GM13977 (cell line): ENCODE results near the gene LSS.

Experiments used
- DNase-seq: peaks from one replicate; pipeline ENCODE4 v3.0.0; 2012; ENCODE audit warnings: low spot score
- in situ Hi-C: fragments of 300-500 bp; cut with MboI; formaldehyde crosslinking; loops from one replicate; pipeline ENCODE4 v1.12.0; 2022; ENCODE audit warnings: low sequenced_read_pairs, low pct_unique_long_range_greater_than_20kb, mixed read lengths, inconsistent platforms; ENCODE audit not compliant: unreplicated experiment
- TF ChIP-seq, protein P1 (sequence below): IDR thresholded peaks from 2 replicates; pipeline ENCODE4 v1.5.1; 2012; ENCODE audit warnings: mild to moderate bottlenecking, control low read depth; ENCODE audit not compliant: insufficient read depth; ENCODE audit errors: extremely low read depth, missing control alignments

LSS gene

GRCh38 chr21:46151989-46152926 is 76.3 kb downstream of the LSS start:
- TF ChIP-seq, protein P1, sequence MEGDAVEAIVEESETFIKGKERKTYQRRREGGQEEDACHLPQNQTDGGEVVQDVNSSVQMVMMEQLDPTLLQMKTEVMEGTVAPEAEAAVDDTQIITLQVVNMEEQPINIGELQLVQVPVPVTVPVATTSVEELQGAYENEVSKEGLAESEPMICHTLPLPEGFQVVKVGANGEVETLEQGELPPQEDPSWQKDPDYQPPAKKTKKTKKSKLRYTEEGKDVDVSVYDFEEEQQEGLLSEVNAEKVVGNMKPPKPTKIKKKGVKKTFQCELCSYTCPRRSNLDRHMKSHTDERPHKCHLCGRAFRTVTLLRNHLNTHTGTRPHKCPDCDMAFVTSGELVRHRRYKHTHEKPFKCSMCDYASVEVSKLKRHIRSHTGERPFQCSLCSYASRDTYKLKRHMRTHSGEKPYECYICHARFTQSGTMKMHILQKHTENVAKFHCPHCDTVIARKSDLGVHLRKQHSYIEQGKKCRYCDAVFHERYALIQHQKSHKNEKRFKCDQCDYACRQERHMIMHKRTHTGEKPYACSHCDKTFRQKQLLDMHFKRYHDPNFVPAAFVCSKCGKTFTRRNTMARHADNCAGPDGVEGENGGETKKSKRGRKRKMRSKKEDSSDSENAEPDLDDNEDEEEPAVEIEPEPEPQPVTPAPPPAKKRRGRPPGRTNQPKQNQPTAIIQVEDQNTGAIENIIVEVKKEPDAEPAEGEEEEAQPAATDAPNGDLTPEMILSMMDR = no peak
- in situ Hi-C loops = no loop called here
- DNase-seq = no peak

DNA sequence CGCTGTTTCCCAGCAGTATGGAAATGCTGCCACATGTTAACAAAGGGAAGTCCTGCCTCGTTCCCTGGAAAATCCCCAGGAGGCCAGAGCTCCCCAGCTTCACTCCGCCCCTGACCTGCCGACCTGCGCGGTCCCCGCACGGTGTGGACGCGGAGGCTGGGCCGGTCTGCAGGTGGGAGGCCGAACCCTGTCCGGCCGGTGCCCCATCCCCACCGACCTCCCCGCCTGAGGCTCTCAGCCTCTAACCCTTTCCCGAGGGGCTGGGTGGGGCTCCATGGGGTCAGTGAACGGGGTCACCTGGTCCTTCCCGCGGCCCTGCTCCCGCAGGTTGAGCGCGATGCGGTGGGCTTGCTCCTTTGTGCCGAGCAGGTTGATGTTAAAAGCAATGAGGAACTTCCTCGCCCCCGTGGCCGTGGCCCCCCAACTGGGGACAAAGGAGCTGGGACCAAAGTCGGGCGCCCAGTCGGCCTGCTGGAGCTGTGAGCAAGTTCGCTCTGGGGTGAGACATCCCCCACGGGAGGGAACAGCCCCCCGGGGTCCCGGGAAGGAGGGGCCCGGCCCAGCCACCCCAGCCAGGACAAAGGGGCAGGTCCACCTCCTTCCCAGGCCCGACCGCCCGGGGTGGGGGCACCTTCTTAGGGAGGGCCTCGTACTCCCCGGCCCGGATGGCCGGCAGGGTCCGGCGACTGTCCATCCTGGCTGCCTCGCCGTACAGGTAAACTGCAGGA is 77.1 kb downstream of the LSS start:
- no peak for DNase-seq
- in situ Hi-C loops = no loop called here
- TF ChIP-seq, protein P1 = no peak

DNA sequence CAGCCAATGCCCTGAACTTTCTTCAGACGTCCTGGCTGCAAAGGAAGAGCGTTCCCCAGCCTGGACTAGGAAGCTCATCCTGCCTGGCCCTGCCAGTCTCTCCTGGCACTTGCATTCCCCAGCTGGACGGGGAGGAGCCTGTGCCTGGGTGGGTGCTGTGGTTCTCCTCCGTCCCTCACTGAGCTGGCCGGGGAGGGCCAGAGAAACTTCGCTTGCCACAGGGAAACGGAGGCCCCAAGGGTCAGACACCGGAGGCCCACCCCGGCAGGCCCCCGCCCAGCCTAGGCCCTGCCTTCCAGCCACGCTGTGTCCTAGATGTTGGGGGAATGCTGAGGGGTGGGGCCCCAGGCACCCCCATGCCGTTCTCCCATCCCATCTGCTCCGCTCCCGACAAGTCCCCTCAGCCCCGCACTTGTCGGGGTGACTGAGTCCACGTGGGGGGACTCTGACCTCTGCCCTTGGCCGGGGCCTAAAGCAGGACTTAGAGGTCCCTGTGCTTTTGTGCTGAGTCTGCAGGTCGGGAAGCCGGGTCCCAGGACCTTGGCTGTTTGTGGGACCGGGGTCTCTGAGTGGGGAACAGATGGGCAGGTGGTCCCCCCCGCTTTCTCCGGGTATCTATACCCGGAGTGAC is 78.0 kb downstream of the LSS start:
- DNase-seq = no peak
- TF ChIP-seq, protein P1 = no peak
- in situ Hi-C loops = no loop called here

DNA sequence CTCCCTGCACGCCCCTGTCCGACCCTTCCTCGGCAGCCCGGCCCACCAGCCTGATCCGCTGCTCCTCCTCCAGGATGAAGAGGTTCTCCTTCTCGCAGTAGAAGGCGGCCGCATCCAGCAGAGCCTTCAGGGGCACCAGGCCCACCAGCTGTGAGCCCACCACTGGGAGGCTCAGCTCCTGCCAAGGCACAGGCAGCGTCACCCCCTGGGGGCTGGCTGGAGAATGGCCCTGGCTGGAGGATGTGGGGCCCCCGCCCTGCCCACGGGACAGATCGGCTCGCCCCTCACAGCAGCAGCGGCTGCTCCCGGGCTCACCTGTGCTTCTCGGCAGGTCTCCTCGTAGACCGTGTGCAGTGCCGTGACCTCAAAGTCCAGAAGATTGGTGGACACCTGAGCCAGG is 78.5 kb downstream of the LSS start:
- TF ChIP-seq, protein P1 = no peak
- in situ Hi-C loops = no loop called here
- no peak for DNase-seq

DNA sequence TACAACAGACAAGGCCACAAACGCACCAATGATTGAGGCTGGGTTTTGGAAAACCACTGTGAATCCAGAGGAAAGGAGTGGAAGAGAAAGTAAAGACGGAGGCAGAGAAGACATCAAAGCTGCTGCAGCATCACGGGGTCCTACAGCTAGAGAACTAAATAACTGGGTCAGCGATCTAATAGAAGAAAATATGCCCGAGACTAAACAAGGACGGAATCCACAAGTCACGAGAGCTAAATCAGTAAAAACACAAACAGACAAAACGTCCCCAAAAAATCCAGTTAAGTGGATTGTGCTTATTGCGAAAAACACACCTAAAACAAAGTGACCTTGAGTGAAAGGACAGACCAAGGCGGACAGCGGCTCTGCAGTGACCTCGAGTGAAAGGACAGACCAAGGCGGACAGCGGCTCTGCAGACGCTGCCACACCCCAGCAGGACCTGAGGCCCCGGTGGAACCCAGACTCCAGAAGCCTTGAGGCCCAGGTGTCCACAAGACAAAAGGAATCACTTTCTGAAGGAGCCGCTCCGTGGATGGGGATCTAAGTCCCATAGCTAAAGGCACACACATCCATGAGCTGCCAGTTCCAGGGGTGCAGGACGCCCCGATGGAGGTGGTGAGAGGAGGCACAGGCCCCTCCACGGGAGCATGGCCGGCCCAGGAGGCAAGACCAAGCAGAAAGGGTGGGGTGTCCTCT is 79.2 kb downstream of the LSS start:
- no peak for DNase-seq
- TF ChIP-seq, protein P1 = no peak
- in situ Hi-C loops = no loop called here

DNA sequence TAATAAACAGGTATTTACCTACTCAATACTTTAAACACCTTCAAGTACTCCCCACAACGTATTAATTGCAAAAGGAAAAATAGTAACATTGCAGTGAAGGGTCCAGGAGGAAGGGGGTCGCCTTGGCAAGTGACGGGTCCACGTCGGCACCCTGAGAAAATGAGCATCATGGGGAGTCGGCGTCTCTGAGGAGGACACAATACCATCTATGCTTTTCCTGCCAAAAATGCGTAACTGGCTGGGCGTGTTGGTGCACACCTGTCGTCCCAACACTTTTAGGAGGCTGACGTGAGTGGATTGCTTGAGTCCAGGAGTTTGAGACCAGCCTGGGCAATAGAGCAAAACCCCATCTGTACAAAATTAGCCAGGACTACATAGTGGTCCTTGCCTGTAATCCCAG is 80.5 kb downstream of the LSS start:
- DNase-seq = no peak
- in situ Hi-C loops = no loop called here
- TF ChIP-seq, protein P1 = no peak
